Activated T-cell treated with anti-CD3 and anti-CD28 coated beads, Interleukin-2, amount 50 U/mL, for 4 hours (primary cell): ENCODE measurements around the gene HLA-DQB1. TPM values are rescaled to one million over a fixed set of nuclear protein-coding genes. Genes with fewer than 3 reads are reported as not detected.
A peak's percentile ranks its signal among the peaks of the same experiment; 100 is the strongest.
"Not testable (repeated sequence)": the region's sequence is repeated elsewhere in the genome, so short reads cannot be mapped to it uniquely, and the experiment has no call there.

Experiments
- ATAC-seq, 2 donors: fragments of 200-7000 bp; cut with Tn5 transposase; one replicate each; pipeline ENCODE4 v1.10.0; 2021
- DNase-seq: peaks from one replicate; pipeline ENCODE4 v3.0.0-alpha.2; 2020
- H3K27me3 Mint-ChIP-seq: one replicate; pipeline ENCODE4 v1.8.0; 2021; ENCODE audit warnings: low read depth, mixed read lengths
- H3K36me3 Mint-ChIP-seq: one replicate; pipeline ENCODE4 v1.8.0; 2022; ENCODE audit warnings: mixed read lengths; ENCODE audit not compliant: insufficient read depth
- H3K4me1 Mint-ChIP-seq: one replicate; pipeline ENCODE4 v1.8.0; 2021; ENCODE audit warnings: low read depth, mixed read lengths
- H3K4me3 Mint-ChIP-seq: one replicate; pipeline ENCODE4 v1.8.0; 2021; ENCODE audit warnings: mild to moderate bottlenecking, moderate library complexity, mixed read lengths
- H3K9me3 Mint-ChIP-seq: one replicate; pipeline ENCODE4 v1.8.0; 2021; ENCODE audit warnings: mixed read lengths
- total RNA-seq, 3 donors: library from RNA; stranded (reverse); gene quantifications; one replicate each; pipeline ENCODE4 v1.2.1, GENCODE V29; 2021

Gene HLA-DQB1
- total RNA-seq, 3 donors from 2014 or later: 3.8 to 12.5 (median 6.2) TPM

DNA sequence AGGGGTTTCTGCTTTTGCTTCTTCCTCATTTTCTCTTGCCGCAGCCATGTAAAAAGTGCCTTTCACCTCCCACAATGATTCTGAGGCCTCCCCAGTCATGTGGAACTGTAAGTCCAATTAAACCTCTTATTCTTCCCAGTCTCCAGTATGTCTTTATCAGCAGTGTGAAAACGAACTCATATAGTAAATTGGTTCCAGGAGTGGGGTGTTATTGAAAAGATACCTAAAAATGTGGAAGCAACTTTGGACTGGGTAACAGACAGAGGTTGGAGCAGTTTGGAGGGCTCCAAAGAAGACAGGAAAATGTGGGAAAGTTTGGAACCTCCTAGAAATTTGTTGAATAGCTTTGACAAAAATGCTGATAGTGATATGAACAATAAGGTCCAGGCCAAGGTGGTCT is 5.5 kb upstream of the HLA-DQB1 start:
- not testable (repeated sequence) for DNase-seq, H3K4me3 Mint-ChIP-seq, ATAC-seq, H3K27me3 Mint-ChIP-seq, H3K36me3 Mint-ChIP-seq
- H3K4me1 Mint-ChIP-seq: peaks cover 18% of the 10 kb centered on the region
- peaks cover 11% of the 10 kb centered on the region for H3K9me3 Mint-ChIP-seq

DNA sequence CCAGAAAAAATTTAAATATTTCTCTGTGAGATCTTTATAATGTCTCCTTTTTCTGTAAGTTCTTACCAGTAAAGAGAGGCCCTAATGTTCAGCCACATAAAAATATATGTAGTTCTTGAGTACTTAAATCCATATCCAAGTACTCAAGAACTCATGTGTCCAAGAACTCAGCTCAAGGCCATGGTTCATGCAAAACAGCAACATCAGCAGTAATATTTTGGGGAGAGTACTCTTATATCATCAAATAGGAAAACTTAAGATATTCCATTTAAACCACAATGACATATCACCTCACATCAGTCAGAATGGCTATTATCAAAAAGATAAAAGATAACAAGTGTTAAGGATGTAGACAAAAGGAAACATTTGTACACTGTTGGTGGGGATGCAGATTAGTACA is 3.4 kb upstream of the HLA-DQB1 start:
- H3K27me3 Mint-ChIP-seq: peaks cover 6% of the 10 kb centered on the region
- H3K36me3 Mint-ChIP-seq: no peaks in the 10 kb centered on the region
- DNase-seq (no peak), ATAC-seq (no peak)
- peaks cover 7% of the 10 kb centered on the region for H3K9me3 Mint-ChIP-seq
- H3K4me3 Mint-ChIP-seq: no peak overlapping the region
- H3K4me1 Mint-ChIP-seq: peaks cover 36% of the 10 kb centered on the region

DNA sequence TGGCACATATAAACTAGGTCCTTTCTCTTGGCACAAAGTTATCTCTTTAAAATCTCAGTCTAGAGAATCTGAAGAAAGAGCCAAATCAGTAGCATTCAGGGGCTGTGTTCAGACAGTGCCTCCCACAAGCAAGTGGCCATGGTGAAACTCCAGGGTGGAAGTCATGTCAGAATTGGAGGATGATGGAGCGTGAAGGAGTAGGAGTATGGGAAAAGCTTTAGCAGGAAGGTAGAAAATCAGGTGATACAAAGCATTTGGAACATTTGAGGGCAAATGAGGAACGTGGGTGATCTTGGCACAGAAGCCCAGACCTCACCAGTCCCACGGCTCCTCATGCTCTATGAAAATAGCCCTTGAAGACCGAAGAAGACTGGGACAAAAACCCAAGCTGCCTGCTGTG is 2.8 kb upstream of the HLA-DQB1 start:
- Mint-ChIP-seq H3K4me1 (peaks cover 39% of the 10 kb centered on the region), H3K36me3 (no peaks in the 10 kb centered on the region), H3K9me3 (peaks cover 5% of the 10 kb centered on the region), H3K27me3 (peaks cover 6% of the 10 kb centered on the region), H3K4me3 (no peak overlapping the region)
- DNase-seq: no peak
- ATAC-seq: no peak

DNA sequence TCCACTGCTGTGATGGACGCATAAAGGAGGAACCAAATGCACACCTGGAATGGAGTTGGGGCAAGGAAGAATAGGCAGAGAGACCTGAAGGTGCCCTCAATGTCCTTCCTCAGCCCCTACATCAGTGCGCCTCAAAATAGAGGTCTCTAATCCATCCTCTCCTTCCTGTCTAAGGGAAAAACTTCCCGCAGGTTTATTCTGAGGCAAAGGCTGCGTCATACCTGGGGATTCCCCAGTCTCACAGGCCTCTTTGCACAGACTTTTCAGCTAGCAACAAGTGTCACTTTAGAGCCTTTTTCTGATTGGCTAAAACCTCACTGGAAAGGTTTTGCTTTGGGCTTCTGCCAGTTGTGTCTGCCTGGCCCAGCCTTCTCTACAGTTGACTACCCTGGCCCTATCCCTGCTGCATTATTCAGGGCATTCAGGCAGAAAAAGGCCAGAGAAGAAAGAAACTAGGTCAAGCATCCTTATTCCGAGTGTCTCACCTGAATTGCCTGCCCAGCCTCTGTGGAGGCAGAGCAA is 1.8 kb upstream of the HLA-DQB1 start:
- Mint-ChIP-seq H3K27me3 (peaks cover 6% of the 10 kb centered on the region), H3K9me3 (peaks cover 3% of the 10 kb centered on the region), H3K36me3 (no peaks in the 10 kb centered on the region), H3K4me3 (no peak overlapping the region), H3K4me1 (peaks cover 41% of the 10 kb centered on the region)
- ATAC-seq (peak; percentile 71 to 75), DNase-seq (peak; percentile 51)

DNA sequence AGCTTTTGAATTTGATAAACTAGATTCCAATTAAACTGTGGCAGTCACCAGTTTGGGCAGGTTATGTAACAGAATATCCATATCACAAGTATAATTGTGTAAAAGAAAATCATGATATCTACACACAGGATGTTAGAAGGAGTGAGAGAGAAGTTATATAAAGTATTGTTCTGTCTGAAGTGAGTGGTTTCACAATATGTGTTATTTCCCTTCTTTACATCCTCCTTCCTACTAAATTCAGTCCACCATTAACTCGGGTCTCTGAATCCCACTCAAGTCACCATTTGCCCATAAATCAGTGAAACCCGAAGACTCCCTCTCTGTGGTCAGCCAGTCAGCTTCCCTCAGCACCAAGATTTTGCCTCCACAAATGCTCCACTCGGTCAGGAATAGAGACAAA is 796 bp downstream of the HLA-DQB1 start:
- peaks cover 6% of the 10 kb centered on the region for H3K27me3 Mint-ChIP-seq
- H3K9me3 Mint-ChIP-seq: no peaks in the 10 kb centered on the region

DNA sequence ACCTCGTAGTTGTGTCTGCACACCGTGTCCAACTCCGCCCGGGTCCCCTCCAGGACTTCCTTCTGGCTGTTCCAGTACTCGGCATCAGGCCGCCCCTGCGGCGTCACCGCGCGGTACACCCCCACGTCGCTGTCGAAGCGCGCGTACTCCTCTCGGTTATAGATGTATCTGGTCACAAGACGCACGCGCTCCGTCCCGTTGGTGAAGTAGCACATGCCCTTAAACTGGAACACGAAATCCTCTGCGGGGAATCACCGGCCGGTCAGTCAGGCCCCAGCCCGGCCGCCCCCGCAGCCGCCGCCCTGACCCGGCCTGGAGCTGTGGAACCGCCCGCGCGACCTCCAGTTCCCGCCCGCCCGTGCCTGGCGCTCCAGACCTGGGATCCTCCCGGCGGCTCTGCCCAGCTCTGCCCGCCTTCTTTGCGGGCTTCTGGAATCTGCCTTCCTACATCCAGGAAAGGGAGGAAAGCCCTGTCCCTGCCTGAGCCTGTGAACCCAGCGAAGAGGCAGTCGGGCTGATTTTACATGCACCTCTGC is 1.6 kb downstream of the HLA-DQB1 start:
- peak; percentile 45 for DNase-seq
- H3K9me3 Mint-ChIP-seq: no peaks in the 10 kb centered on the region
- H3K27me3 Mint-ChIP-seq: peaks cover 6% of the 10 kb centered on the region
- ATAC-seq: peak; percentile 59 to 62
- H3K4me1 Mint-ChIP-seq: peaks cover 55% of the 10 kb centered on the region
- peak overlapping the region; percentile 80 for H3K4me3 Mint-ChIP-seq
- peaks cover 5% of the 10 kb centered on the region for H3K36me3 Mint-ChIP-seq

More for the DNA sequence above, 796 bp downstream of the HLA-DQB1 start:
- ATAC-seq: no peak
- Mint-ChIP-seq H3K36me3 (peaks cover 5% of the 10 kb centered on the region), H3K4me1 (peaks cover 49% of the 10 kb centered on the region), H3K4me3 (peak overlapping the region; percentile 80)
- DNase-seq: no peak

DNA sequence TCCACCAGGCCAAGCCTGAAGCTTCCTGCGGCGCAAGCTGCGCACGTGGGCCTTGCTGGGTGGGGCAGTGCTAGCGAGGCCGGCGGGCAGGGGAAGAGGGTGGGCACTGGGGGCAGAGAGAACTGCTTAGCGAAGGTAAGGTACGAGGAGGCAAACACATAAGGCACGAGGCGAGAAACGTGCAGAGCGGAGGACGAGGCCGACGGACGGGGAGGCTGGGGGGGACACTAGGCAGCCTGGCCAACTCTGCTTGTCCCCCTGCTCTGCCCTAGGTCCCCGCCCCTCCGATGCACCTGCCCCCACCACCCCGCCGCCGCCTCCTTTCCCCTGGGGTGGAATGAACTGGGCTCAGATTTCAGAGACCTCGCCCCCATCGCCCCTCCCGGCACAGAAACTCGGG is 2.1 kb downstream of the HLA-DQB1 start:
- ATAC-seq: no peak
- peaks cover 5% of the 10 kb centered on the region for H3K36me3 Mint-ChIP-seq
- peak overlapping the region; percentile 70 for H3K4me3 Mint-ChIP-seq
- H3K4me1 Mint-ChIP-seq: peaks cover 58% of the 10 kb centered on the region
- DNase-seq: no peak
- H3K9me3 Mint-ChIP-seq: no peaks in the 10 kb centered on the region
- peaks cover 6% of the 10 kb centered on the region for H3K27me3 Mint-ChIP-seq

DNA sequence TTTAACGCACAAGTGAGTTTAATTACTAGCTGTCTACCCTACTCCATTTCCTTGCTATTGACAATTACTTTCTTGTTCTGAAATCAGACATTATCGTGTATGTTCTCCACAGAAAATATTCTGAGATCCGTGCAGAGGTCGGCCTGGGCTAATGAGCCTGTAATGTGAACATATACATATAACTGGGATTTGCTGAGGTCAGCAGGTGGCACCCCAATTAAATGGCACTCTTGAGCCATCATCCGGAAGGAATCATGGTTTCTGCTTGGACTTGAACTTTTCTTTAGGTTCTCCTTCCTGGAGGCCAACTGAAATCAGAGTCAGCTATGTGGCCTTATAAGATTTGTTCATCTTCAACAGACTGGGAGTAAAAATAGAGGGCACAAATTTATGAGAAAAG is 3.6 kb downstream of the HLA-DQB1 start:
- Mint-ChIP-seq H3K27me3 (peaks cover 6% of the 10 kb centered on the region), H3K36me3 (peaks cover 5% of the 10 kb centered on the region), H3K9me3 (no peaks in the 10 kb centered on the region), H3K4me3 (no peak overlapping the region), H3K4me1 (peaks cover 49% of the 10 kb centered on the region)
- no peak for ATAC-seq
- DNase-seq: no peak

DNA sequence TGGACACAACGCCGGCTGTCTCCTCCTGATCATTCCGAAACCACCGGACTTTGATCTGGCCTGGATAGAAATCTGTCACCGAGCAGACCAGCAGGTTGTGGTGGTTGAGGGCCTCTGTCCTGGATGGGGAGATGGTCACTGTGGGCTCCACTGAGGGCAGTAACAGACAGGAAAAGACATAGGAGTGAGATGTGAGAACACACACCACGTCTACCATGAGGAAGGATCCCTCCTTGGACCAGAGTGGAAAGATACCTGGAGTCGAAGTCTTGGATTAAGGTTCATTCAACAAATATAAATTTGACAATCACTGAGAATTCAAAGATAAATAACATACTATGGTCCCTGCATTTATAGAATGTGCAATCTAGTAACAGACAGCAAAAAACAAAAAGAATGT is 4.4 kb downstream of the HLA-DQB1 start:
- ATAC-seq: no peak
- DNase-seq: no peak
- H3K36me3 Mint-ChIP-seq: peaks cover 5% of the 10 kb centered on the region
- H3K4me3 Mint-ChIP-seq: no peak overlapping the region
- peaks cover 6% of the 10 kb centered on the region for H3K27me3 Mint-ChIP-seq
- peaks cover 42% of the 10 kb centered on the region for H3K4me1 Mint-ChIP-seq
- H3K9me3 Mint-ChIP-seq: no peaks in the 10 kb centered on the region

DNA sequence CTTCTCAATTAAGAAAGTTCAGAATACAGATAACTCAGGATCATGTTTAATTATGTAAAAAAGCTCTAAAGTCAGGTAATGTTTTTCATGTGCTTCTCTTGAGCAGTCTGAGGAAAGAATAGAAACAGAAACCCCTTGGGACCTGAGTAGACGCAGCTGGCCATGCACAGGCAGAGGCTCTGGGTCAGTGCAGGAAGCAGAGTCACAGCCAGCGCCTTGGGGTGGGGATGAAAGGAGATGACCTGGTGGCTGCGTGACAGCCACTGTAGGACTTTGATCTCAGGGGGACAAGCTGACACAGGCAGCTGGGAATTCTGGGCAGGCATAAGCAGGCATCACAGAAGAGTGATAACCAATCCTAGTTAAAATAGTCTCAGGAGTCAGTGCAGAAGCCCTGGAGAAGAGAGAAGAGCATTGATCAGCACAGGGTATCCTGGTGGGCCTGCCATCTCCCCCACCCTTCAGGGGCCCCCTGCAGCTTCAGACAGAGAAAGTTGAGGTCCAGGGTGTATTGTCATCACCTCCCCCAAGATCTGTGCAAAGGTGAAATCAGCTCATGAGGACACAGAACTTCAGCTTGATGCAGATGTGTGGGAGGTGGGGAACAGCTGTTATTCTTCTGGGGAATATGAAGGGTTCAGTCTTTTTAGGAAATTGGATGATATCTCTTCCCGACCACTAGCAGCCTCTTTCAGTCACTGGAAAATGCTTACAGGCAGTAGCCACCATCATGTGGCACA is 6.4 kb downstream of the HLA-DQB1 start:
- Mint-ChIP-seq H3K36me3 (peaks cover 5% of the 10 kb centered on the region), H3K4me3 (no peak overlapping the region), H3K9me3 (peaks cover 7% of the 10 kb centered on the region), H3K27me3 (no peaks in the 10 kb centered on the region), H3K4me1 (peaks cover 23% of the 10 kb centered on the region)
- ATAC-seq (no peak), DNase-seq (no peak)

DNA sequence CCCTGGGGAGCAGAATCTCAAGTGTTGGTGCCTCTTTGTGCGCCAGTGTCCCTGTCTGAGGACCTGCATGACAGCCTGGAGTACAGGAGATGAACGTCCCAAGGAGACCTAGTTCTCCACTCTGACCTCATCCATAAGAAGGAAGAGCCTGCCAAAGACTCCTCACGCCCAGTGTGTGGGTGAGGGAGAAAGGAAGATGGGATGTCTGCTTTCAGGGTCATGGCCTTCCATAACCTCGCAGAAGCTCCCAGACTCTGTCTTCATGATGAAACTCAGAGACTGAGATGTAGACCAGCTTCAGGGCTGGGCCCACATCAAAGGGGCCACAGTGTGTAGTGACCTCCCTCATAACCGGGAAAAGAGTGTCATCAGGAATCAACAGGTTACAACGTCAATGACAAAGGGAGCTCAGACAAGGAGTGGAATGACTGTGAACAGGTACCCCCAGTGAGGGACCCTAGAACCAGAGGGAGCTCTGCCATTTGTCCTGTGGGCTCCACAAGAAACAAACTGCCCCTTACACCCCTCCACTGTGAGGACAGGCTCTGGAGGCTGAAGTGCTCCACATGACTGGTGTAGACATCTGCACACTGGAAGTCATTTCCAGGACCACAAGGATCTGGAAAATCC is 8.1 kb downstream of the HLA-DQB1 start:
- ATAC-seq (no peak), DNase-seq (no peak)
- H3K36me3 Mint-ChIP-seq: peaks cover 7% of the 10 kb centered on the region
- no peak overlapping the region for H3K4me3 Mint-ChIP-seq
- peaks cover 7% of the 10 kb centered on the region for H3K9me3 Mint-ChIP-seq
- H3K27me3 Mint-ChIP-seq: no peaks in the 10 kb centered on the region
- peaks cover 19% of the 10 kb centered on the region for H3K4me1 Mint-ChIP-seq

DNA sequence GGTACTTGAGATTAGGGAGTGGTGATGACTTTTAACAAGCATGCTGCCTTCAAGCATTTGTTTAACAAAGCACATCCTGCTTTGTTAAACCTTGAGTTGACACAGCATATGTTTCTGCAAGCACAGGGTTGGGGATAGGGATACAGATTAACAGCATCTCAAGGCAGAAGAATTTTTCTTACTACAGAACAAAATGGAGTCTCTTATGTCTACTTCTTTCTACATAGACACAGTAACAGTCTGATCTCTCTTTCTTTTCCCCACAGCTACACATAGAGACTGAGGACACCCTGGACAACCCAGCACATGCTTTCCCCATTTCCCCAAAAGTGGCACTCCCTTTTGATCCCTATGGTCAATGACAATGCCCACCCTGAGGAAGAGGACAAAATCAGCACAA is 8.6 kb downstream of the HLA-DQB1 start:
- not testable (repeated sequence) for H3K36me3 Mint-ChIP-seq, H3K4me3 Mint-ChIP-seq, H3K27me3 Mint-ChIP-seq, ATAC-seq, H3K9me3 Mint-ChIP-seq, DNase-seq
- H3K4me1 Mint-ChIP-seq: peaks cover 15% of the 10 kb centered on the region

DNA sequence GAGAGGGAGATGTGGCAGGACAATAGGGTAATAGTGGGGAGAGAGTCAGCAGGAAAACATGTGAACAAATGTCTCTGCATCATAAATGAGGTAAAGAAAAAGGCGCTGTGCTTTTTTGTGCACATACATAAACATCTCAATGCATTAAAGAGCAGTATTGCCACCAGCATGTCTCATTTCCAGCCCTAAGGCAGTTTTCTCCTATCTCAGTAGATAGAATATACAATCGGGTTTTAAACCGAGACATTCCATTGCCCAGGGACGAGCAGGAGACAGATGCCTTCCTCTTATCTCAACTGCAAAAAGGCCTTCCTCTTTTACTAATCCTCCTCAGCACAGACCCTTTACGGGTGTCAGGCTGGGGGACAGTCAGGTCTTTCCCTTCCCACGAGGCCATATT is 9.1 kb downstream of the HLA-DQB1 start:
- H3K4me3 Mint-ChIP-seq, H3K27me3 Mint-ChIP-seq, ATAC-seq, DNase-seq, H3K36me3 Mint-ChIP-seq, H3K9me3 Mint-ChIP-seq: not testable (repeated sequence)
- H3K4me1 Mint-ChIP-seq: peaks cover 13% of the 10 kb centered on the region

DNA sequence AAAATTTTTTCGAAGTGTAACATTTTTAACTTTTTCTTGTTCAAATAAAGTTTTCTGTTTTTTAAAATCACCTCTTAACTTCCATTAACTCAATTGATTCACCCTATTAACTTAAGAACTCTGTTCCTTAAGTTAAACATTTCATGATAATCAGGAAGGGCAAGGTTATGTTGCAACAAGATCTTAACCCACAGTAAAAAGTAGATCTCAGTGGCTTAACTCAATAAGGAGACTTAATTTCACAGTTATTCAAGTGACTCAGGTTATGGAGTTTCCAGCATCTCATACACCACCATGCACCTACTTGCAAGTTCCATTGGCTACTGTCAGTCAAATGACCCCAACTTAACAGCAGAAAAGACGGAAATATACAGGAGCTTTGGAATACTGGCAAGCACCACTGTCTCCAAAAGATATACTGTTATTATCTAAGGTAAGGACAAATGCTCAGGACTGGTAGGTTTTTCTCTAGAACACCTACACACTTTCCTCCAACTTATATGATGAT is 11.2 kb downstream of the HLA-DQB1 start:
- Mint-ChIP-seq H3K9me3 (peaks cover 7% of the 10 kb centered on the region), H3K4me3 (no peak overlapping the region), H3K4me1 (peaks cover 7% of the 10 kb centered on the region), H3K36me3 (peaks cover 2% of the 10 kb centered on the region), H3K27me3 (no peaks in the 10 kb centered on the region)
- DNase-seq (no peak), ATAC-seq (no peak)
